ENCODE results near the gene ISLR.

Gene ISLR

DNA sequence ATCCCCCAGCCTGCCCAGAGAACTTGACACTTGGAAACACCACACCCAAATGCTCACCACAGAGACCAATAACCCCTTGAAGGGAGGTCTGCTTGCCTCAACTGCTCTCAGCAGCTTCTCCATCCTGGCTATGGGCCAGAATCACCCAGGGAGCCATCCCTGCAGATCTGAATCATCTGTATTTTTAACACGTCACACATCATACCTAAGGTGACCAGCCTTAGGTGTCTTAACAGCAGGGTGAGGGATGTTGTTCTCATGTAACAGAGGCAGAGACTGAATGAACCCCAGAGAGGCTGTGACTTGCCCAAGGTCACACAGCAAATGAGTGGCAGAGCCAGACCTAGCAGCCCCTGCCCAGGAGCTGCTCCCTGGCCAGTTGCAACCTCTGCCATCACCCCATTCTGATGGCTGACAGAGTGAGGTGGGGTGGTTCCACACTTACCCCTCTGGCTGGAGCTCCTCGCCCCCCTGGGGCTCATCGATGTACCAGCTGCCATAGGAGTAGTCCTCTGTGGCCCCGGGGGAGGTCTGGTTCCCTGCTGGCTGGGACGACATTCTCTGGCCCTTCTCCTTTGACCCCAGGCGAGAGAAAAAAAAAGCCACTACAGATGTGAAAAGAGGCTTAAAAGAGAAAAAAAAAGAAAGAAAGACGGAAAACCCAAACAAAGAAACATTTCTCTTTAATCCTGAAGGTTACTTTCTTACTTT, 28.4 kb downstream of the ISLR start:
- no peak overlapping the region for H3K27ac ChIP-seq
- TF ChIP-seq, protein P1, sequence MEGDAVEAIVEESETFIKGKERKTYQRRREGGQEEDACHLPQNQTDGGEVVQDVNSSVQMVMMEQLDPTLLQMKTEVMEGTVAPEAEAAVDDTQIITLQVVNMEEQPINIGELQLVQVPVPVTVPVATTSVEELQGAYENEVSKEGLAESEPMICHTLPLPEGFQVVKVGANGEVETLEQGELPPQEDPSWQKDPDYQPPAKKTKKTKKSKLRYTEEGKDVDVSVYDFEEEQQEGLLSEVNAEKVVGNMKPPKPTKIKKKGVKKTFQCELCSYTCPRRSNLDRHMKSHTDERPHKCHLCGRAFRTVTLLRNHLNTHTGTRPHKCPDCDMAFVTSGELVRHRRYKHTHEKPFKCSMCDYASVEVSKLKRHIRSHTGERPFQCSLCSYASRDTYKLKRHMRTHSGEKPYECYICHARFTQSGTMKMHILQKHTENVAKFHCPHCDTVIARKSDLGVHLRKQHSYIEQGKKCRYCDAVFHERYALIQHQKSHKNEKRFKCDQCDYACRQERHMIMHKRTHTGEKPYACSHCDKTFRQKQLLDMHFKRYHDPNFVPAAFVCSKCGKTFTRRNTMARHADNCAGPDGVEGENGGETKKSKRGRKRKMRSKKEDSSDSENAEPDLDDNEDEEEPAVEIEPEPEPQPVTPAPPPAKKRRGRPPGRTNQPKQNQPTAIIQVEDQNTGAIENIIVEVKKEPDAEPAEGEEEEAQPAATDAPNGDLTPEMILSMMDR (IDR thresholded peaks at IDR 0.05) = no peak
- H3K9me3 ChIP-seq = no peaks in the 10 kb centered on the region
- H3K4me1 ChIP-seq = peaks cover 0 to 51% (median 37%) of the 10 kb centered on the region in 4 donors
- no peaks in the 10 kb centered on the region for H3K36me3 ChIP-seq
- H3K4me3 ChIP-seq = no peak overlapping the region
- no peaks in the 10 kb centered on the region for H3K27me3 ChIP-seq
- intact Hi-C loops (cut with DNase I; ENCODE audit: low total_unique reads) = no loop called here
- DNase-seq = no peak

DNA sequence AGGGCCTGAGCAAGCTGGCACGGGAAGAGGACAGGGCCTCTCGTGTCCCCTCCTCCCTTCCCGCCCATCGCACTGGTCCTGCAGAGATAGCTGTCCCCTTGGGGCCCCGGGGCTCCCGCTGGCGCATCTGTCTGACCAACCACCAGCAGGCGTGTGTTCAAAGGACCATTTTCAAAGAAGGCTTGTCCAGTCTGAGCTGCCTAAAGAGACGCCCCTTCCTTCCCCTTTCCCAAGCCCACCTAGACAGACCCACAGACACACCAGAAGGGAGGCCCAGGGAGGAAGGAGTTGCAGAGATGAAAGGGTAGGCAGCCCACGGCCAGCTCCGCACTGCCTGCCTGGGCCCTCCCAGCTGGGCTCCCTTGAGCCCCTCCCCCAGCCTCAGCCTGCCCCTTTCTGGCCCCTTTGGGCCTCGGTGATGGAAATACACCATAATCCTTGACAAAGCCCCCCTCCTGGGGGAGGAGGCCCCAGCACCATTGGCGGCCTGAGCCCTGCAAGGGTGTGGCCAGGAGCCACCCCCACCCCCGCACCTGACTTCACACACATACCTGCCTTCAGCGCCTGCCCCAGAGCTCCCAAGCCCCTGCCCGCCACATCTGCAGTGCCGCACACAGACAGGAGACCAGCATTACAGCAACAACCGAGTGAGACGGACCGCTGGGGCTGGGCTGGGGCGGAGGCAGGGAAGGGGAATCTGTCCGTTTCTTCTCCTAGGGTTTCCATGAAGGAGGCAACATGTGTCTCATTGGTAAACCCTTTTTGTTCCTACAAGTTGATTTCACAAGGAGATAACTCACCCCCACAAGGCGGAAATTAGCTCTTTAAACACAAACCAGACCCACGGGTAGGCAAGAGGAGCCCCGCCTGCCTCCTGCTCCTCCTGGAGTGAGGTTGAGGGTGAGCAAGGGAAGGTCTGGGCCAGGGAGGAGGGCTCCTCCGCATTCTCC, 29.2 kb downstream of the ISLR start, which contains the start of gene STRA6:
Gene STRA6 (minus strand): TSS at position 336 of the 950 bp plus-strand sequence. CDS start 520 bp downstream, outside the sequence.
- no peak for DNase-seq
- Histone ChIP-seq H3K4me1 (peaks cover 0 to 55% (median 37%) of the 10 kb centered on the region in 4 donors), H3K9me3 (no peaks in the 10 kb centered on the region), H3K27me3 (no peaks in the 10 kb centered on the region), H3K4me3 (no peak within 1 kb of the TSS), H3K36me3 (no peaks in the 10 kb centered on the region), H3K27ac (peak within 1 kb of the TSS in 1 of 2 donors; percentile 27)
- TF ChIP-seq, protein P1 (IDR thresholded peaks at IDR 0.05) = no peak
- intact Hi-C loops (cut with DNase I; ENCODE audit: low total_unique reads) = no loop called here

DNA sequence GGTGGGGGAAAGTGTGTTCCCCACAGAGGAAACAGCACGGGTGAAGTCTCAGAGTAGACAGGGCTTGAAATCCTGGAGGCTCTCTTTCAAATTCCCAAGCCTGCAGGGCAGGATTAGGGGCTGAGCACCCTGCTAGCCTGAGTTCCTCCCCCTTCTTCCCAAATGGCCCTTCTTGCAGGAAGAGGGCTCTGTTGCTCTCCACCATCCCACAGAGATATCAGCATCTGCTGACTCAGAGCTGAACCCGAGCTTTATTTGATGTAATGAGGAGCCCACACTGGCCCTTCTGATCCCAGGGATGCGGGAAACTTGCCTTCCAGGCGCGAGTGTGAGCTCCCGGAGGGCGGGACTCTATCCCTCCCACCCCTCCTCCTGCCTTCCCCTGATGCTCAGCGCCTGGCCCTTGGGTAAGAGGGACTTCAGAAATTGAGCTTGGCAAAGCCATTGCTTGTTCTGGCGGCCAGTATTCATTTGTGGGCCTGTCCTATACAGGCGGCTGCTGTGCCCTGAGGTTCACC, 30.5 kb downstream of the ISLR start:
- no peaks in the 10 kb centered on the region for H3K36me3 ChIP-seq
- peak overlapping the region; percentile 14 to 42 for H3K27ac ChIP-seq
- H3K4me1 ChIP-seq = peaks cover 0 to 55% (median 37%) of the 10 kb centered on the region in 4 donors
- TF ChIP-seq, protein P1 (IDR thresholded peaks at IDR 0.05) = no peak
- no peaks in the 10 kb centered on the region for H3K9me3 ChIP-seq
- DNase-seq = peak; percentile 84 to 94
- H3K27me3 ChIP-seq = no peaks in the 10 kb centered on the region
- H3K4me3 ChIP-seq = no peak overlapping the region
- intact Hi-C loops (cut with DNase I; ENCODE audit: low total_unique reads) = no loop called here

DNA sequence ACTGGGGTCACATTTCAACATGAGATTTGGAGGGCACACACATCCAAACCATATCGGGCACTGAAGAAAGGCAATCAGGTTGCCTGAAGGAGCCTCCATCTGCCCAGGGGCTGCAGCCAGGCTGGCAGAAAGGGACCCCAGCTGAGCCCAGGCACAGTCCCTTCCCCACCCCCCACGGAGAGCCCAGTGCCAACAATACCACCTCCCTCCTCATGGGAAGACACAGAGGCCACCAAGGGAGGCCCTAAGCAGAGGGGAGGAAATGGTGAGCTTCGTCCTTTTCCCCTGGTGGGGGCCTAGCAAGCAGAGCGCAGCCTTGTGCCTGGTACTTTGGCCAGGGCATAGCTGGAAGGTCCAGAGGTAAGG, 32.1 kb downstream of the ISLR start:
- Histone ChIP-seq H3K27me3 (no peaks in the 10 kb centered on the region), H3K4me3 (no peak overlapping the region), H3K36me3 (no peaks in the 10 kb centered on the region), H3K27ac (no peak overlapping the region), H3K4me1 (peaks cover 0 to 54% (median 33%) of the 10 kb centered on the region in 4 donors), H3K9me3 (no peaks in the 10 kb centered on the region)
- intact Hi-C loops (cut with DNase I; ENCODE audit: low total_unique reads) = no loop called here
- DNase-seq = no peak
- TF ChIP-seq, protein P1 (IDR thresholded peaks at IDR 0.05) = no peak

DNA sequence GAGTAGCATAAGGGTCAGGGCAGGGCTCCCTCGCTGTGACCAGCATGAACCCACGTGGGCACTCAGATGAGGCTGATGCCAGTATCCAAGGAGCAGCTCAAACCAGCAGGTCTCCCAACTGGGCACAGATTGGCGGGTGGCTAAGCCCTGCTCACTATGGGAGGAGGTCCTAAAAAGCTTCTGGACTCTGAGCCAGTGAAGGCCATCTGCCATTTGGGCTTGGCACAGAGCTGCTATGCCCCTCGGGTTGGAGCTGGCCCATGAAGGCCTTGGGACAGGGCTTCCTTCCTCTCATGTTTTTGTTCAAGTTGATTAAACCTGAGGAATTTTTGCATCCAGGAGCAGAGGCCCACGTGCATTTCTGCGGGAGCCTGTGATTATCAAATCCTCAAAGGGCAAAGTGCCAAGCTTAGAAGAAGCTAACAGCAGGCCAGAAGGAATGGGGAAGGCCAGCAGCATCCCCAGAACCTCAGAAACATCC, 33.3 kb downstream of the ISLR start:
- H3K27ac ChIP-seq = no peak overlapping the region
- TF ChIP-seq, protein P1 (IDR thresholded peaks at IDR 0.05) = no peak
- DNase-seq = no peak

More for the DNA sequence above, 33.3 kb downstream of the ISLR start:
- no peaks in the 10 kb centered on the region for H3K9me3 ChIP-seq
- intact Hi-C loops (cut with DNase I; ENCODE audit: low total_unique reads) = no loop called here
- H3K36me3 ChIP-seq = no peaks in the 10 kb centered on the region
- H3K4me1 ChIP-seq = peaks cover 0 to 42% (median 22%) of the 10 kb centered on the region in 4 donors
- no peak overlapping the region for H3K4me3 ChIP-seq
- H3K27me3 ChIP-seq = no peaks in the 10 kb centered on the region
